Measurements from ENCODE around the gene CRCP.
"Not testable (repeated sequence)": the region's sequence is repeated elsewhere in the genome, so short reads cannot be mapped to it uniquely, and the experiment has no call there.

The CRCP gene

DNA sequence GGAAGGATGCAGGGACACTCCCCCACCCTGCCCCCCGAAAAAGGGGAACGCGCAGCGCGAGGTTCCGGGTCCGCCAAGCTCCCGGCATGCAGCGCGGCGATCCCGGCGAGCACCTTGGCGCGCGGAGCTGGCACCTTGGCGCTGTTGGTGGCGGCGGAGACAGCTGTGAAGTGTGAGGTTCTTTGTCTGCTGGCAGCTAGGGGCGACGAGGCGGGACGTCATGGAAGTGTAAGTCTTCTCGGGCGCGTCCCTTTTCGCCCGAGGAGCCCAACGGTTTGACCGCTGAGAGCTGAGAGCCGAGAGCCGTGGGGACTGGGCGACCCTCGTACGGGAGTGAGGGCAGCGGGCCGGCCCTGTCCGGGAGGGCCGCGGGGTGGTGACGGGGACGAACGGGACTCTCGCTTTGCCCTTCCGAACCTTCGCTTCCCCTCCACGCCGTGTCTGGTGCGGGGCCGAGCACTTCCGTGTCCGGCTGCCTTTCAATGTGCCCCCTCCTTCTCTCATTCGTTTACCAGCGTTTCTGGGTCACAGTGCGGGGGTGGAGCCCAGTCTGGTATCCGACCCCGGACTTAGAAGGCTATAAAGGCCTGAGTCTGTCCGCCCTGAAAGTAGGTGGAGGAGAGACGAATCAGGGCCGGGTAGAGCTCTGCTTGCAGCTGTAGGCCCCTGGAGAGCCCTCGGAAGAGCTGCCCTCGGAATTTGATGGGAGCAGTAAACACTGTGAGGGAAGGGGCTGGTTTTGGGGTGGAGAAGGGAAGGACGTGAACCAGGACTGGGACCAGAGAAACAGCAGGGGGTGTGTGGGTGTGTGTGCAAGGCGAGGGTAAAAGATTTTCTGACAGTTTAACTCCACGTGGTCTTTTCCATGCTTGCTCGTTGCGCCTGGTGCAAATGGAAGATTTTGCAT is at the start of gene CRCP:
CRCP (plus strand) TSS at position 105 of the 907 bp plus-strand sequence; CDS start at position 221, 116 bp downstream.
- peak; percentile 93 for DNase-seq (ENCODE audit: low spot score)

DNA sequence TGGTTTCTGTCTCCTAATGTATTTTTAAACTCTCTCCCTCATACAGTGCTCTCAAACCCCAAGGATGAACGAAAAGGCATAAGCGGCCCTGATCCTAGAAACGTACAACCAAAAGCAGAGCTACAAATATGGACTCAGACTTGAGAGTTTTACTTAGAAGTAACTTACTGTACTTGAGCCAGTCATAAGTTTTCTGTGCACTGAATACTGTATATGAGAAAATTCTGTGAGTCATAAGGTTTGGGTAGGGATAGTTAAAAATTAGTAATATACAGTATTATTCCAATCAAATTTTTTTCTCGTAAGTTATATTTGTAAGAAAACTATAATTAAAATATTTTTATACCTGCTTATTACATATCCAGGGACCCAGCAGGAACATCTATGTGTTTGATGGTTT is 44.9 kb upstream of the CRCP start:
- DNase-seq (ENCODE audit: low spot score) = no peak

DNA sequence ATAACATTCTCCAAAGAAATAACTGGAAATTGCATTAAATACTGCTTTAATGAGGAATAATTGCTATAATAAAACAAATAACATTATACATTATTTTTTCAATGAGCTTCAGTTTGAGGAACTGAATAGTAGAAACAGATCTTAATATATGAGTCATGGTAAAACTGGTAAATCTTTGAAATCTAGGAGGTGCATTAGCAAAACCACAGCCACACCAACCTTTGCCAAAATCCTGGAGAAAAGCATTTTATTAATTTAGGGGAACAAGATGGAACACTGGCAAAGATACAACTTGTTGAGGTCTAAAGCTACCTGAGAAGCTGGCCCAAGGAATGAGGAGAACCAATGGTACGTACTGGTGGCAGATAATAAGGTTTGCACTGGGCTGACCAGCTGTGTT is 44.4 kb upstream of the CRCP start:
- DNase-seq (ENCODE audit: low spot score) = no peak

DNA sequence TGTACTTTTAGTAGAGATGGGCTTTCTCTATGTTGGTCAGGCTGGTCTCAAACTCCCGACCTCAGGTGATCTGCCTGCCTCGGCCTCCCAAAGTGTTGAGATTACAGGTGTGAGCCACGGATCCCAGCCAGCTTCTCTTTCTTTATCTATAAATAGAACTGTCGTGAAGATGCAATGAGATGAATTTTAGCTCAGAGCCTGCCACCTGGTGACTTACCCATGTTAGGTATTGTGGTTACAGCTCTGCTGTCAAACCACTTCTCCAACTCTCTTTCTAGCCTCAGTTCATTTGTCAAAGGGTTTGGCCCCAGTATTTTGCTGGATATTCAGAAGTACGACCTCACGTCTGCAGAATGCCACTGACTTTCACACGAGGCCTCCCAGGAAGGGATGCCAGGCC is 42.4 kb upstream of the CRCP start:
- not testable (repeated sequence) for DNase-seq (ENCODE audit: low spot score)

DNA sequence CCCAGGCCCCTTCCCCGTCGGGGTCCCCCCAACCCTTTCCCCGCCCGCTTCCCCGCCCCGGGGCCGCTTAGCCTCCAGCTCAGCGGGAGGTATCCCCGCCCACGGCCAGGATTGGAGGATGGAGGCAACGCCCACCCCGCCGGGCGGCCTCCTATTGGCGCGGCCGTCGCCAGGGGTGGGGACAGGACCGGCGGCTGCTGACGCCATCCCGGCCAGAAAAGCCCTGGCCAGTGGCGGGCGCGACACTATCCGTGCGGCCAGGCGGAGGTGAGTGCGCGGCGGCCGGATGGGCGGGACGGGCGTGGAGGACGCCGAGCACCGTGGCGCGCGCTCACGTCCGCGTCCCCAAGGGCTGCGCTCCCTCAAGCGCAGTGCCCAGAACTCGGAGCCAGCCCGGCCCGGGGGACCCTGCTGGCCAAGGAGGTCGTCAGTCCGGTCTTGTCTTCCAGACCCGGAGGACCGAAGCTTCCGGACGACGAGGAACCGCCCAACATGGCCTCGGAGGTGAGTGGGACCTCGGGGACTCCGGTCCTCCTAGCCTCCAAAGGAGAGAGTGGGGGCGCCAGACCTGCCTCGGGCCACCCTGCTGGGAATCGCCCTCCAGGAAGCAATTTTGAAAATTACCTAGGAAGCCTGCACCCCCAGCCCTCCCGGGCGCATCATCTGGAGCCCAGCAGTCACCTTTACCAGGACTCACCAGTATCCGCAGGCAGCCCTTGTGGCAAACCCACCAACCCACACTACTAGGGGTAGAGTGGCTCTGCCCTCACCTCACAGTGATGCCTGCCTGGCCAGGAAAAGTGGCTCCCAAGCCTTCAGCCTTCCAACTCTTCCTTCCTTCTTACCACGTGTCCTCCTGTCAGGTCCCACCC is 38.8 kb upstream of the CRCP start, which contains the start of gene ASL:
ASL (plus strand) TSS at position 230 of the 872 bp plus-strand sequence; CDS start at position 493, 263 bp downstream.
- DNase-seq (ENCODE audit: low spot score) = peak; percentile 100

DNA sequence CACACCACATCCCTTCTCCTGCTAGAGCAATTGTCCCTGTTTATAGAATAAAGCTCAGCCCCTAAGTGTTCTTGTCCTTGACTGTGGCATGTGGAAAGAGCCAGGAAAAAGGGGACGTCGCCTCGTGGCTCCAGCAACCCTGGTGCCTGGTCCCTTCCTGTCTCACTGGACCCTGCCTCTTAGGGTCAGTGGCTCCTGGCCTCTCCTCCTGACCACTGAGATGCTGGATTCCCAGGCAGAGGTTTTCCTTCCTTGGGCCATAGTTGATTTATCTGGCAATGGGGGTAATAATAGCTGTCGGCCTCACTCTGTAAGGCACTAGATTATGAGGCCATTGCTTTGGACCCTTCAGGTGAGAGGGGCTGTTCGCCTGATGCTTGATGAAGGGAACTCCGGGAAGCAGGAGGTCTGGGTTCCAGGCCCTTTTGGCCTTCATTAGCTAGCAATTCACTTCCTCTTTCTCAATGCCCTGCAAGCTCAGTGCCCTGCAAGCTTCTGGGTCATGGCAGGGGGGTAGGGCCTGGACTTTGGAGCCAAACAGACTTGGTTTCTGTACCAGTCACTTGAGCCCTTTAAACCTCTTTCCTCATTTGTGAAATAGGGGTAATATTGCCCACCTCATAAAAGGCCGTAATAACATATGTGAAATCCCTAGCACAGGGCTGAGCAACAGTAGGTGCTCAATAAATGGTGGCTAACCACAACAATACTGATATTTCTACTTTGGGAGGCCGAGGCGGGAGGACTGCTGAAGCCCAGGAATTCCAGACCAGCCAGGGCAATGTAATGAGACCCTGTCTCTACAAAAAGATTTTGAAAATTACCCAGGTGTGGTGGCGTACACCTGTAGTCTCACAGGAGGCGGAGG is 38.0 kb upstream of the CRCP start:
- peak; percentile 20 for DNase-seq (ENCODE audit: low spot score)

DNA sequence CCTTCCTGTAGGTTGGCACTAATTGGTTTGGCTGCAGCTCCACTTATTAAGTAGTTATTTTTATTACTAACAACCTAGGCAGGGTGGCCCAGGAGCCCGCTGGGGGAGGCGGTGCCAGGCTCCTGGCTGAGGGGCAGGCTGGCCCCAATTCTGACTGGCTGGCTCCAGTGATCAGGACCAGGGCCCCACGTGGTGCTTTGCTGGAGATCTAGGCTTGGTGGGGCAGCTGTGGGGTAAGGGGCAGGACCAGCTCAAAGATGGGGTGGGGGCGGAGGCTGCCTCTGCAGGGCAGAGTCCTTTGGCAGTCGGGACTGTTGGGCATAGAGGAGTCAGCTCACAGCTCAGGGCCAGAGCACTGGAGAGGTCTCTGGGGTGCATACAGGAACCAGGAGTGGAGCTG is 36.6 kb upstream of the CRCP start:
- DNase-seq (ENCODE audit: low spot score) = no peak

DNA sequence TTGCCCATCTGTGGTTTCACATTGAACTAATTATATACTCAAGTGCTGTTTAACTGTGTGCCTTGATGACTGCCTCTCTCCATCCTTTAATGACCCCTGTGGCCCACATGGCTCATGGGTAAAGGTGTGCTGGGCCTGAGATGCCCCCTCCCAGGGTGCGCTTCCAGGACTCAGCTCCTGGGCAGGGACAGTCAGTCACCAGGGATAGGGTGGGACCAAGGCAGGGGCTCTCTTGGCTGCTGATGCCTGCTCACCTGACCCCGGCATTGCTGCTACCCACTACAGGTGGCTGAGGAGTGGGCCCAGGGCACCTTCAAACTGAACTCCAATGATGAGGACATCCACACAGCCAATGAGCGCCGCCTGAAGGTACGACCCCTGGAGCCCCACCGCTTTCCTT is 32.6 kb upstream of the CRCP start:
- DNase-seq (ENCODE audit: low spot score) = no peak

DNA sequence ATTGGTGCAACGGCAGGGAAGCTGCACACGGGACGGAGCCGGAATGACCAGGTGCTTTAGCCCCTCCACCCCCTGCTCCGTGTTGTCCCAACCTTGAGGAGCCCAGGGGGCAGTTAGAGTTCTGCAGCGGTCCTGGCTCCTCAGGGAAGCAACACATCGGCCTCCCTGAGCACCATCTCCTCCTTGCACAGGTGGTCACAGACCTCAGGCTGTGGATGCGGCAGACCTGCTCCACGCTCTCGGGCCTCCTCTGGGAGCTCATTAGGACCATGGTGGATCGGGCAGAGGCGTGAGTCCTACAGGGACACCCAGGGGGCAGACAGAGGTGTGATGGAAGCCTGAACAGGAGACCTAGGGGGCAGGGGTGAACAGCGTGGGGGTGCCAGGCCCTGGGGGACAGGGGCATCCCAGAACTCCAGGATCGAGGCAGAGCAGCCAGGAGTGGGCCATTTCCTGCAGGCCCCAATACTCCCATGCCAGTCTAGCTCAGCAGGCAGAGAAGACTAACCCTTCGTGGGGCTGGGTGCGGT is 31.7 kb upstream of the CRCP start:
- DNase-seq (ENCODE audit: low spot score) = no peak

DNA sequence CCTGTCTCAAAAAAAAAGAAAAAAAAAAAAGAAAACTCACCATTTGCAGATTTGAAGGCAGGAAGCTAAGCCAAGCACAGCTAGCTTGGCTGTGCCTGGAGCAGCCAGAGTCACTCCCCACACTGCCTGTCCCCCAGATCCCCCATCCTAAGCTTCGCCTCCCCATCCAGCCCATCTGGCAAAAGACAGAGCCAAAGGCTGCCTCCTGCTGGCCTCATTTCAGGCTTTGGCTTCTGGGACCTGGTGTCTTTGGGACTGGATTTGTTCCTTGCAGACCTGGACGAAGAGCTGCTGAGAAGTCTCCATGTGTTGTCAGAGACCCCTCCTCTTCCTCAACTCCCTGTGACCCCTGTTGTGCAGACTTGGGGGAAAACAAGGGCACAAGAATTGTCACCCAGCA is 31.0 kb upstream of the CRCP start:
- no peak for DNase-seq (ENCODE audit: low spot score)

DNA sequence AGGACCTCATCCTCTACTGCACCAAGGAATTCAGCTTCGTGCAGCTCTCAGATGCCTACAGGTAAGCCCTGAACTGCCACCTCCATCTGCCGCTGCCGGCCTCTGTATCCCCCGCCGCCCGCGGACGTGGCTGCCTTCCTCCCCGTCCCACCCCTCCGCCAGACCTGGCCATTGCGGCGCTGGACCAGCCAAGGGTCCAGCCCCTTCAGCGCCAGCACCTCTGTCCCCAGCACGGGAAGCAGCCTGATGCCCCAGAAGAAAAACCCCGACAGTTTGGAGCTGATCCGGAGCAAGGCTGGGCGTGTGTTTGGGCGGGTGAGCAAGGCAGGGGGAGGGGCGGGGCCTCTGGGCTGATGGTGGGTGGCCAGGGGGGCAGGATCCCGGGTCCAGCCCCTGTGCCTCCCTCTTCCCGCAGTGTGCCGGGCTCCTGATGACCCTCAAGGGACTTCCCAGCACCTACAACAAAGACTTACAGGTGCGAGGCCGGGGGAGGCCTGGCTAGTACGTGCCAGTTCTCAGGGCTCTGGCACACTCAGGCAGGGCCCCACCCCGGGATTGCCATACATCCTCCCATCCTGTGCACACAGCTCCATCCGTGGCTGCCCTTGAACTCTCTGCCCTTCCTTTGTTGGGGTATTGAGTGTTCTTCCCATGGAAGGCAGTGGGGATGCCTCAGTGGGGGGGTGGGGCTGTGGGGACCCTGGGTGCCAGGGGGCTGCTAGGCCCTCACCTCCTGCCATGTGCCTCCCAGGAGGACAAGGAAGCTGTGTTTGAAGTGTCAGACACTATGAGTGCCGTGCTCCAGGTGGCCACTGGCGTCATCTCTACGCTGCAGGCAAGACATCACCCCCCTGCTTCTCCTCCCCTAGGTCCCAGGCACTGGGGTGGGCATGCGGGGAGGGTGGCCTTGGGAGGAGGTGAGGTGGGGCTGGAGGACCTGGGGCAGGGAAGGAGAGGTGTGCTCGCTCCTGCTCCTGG is 25.5 kb upstream of the CRCP start:
- DNase-seq (ENCODE audit: low spot score) = no peak

DNA sequence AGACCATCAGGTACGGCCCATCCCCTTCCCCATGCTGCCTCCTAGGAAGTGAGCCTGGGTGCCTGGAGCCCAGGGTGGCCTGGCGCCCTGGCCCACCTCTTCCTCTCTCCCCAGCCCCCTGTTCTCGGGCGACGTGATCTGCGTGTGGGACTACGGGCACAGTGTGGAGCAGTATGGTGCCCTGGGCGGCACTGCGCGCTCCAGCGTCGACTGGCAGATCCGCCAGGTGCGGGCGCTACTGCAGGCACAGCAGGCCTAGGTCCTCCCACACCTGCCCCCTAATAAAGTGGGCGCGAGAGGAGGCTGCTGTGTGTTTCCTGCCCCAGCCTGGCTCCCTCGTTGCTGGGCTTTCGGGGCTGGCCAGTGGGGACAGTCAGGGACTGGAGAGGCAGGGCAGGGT is 22.0 kb upstream of the CRCP start:
- no peak for DNase-seq (ENCODE audit: low spot score)

DNA sequence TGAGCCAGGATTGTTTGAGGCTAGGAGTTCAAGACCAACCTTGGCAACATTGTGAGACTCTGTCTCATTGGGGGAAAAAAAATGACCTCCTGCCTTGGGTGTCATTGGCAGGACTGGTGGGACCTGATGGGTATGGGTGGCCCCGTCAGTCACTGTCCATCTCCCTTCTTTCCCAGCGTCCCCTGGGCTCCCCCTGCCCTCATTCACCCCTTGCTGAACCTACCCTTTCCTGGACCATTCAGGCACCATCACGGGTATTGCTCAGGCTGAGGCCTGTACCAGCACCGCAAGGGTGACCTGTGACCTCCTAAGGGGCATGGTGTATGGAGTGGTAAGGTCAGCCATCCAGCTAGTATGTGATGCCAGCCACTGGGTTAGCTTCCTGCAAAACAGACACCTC is 19.6 kb upstream of the CRCP start:
- no peak for DNase-seq (ENCODE audit: low spot score)

DNA sequence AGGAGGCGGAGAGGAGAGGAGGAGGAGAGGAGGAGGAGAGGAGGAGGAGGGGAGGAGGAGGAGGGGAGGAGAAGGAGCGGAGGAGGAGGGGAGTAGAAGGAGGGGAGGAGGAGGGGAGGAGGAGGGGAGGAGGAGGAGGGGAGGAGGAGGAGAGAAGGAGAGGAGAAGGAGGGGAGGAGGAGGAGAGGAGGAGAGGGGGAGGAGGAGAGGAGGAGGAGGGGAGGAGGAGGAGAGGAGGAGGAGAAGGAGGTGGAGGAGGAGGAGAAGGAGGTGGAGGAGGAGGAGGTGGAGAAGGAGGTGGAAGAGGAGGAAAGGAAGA is 15.5 kb upstream of the CRCP start:
- no peak for DNase-seq (ENCODE audit: low spot score)

DNA sequence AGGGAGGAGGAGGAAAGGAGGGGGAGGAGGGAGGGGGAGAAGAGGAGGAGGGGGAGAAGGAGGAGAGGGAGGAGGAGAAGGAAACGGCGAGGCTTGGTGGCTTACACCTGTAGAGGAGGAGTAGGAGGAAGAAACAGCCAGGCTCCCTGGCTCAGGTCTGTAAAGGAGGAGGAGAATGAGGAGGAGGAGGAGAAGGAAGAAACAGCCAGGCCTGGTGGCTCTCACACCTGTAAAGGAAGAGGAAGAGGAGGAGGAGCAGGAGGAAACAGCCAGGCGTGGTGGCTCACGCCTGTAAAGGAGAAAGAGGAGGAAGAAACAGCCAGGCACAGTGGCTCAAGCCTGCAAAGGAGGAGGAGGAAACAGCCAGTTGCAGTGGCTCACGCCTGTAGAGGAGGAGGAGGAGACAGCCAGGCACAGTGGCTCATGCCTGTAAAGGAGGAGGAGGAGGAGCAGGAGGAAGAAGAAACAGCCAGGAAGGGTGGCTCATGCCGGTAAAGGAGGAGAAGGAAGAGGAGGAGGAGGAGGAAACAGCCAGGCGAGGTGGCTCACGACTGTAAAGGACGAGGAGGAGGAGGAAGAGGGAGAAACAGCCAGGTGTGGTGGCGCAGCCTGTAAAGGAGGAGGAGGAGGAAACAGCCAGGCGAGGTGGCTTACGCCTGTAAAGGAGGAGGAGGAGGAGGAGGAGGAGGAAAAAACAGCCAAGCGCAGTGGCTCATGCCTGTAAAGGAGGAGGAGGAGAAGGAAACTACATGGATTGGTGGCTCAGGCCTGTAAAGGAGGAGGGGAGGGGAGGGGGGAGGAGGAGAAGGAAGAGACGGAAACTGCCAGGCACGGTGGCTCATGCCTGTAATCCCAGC is 14.9 kb upstream of the CRCP start:
- no peak for DNase-seq (ENCODE audit: low spot score)

DNA sequence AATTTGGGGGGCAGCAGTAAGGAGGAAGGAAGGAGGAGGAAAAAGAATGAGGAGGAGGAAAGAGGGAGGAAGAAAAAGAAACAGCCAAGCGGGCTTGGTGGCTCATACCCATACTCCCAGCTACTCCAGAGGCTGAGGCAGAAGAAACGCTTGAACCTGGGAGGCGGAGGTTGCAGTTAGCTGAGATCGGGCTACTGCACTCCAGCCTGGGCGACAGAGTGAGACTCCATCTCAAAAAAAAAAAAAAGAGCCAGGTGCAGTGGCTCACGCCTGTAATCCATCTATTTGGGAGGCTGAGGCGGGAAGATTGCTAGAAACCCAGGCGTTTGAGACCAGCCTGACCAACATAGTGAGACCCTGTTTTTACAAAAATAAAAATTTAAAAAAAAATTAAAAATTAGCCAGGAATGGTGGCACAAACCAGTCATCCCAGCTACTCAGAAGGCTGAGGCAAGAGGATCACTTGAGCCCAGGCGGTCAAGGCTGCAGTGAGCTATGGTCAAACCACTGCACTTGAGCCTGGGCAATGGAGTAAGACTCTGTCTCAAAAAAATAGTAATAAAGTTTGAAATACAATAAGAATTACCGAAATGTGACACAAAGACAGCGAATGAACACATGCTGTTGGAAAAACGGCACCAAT is 14.1 kb upstream of the CRCP start:
- DNase-seq (ENCODE audit: low spot score) = no peak

DNA sequence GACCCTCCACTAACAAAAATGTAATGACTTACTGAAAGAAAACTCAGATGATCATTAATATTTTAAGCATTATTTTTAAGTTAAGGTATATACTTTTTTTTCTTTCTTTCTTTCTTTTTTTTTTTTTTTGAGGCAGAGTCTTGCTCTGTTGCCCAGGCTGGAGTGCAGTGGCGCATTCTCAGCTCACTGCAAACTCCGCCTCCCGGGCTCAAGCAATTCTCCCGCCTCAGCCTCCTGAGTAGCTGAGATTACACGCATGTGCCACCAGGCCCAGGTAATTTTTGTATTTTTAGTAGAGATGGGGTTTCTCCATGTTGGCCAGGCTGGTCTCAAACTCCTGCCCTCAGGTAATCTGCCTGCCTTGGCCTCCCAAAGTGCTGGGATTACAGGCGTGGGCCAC is 12.5 kb upstream of the CRCP start:
- not testable (repeated sequence) for DNase-seq (ENCODE audit: low spot score)

DNA sequence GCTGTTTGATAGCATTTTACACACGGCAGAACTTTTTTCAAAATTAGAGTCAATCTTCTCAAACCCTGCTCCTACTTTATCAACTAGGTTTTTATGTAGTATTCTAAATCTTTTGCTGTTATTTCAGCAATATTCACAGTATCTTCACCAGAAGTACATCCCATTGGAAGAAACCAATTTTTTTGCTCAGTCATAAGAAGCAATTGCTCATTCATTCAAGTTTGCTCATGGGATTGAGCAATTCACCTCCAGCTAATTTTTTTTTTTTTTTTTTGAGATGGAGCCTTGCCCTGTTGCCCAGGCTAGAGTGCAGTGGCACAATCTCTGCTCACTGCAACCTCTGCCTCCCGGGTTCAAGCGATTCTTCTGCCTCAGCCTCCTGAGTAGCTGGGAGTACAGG is 10.7 kb upstream of the CRCP start:
- not testable (repeated sequence) for DNase-seq (ENCODE audit: low spot score)

DNA sequence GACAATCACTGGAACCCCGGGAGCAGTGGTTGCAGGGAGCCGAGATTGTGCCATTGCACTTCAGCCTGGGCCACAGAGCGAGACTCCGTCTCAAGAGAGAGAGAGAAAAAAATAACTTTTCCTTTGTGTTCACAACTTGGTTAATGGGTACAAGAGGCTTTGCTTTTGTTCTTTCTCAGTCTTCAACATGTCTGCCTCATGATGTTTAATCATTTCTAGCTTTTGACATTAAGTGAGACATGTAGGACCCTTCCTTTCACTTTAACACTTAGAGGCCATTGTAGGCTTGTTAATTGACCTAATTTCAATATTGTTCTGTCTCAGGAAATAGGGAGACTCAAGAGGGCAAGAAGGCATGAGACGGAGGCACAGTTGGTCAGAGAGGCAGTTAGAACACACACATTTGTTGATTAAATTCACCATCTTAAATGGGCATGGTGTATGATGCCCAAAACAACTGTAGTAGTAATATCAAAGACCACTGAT is 9.3 kb upstream of the CRCP start:
- DNase-seq (ENCODE audit: low spot score) = no peak

Measured in germinal center (tissue), 1 donor.